GM19240 (cell line): ENCODE measurements around the gene B9D1.
"Not testable (repeated sequence)": the region's sequence is repeated elsewhere in the genome, so short reads cannot be mapped to it uniquely, and the experiment has no call there.

Experiments used
- DNase-seq: peaks from one replicate; pipeline ENCODE4 v3.0.0; 2011; ENCODE audit warnings: low spot score; ENCODE audit not compliant: insufficient read length

Gene B9D1

GRCh38 chr17:19359151-19359550 is 3.4 kb downstream of the B9D1 start:
- DNase-seq, result no peak

DNA sequence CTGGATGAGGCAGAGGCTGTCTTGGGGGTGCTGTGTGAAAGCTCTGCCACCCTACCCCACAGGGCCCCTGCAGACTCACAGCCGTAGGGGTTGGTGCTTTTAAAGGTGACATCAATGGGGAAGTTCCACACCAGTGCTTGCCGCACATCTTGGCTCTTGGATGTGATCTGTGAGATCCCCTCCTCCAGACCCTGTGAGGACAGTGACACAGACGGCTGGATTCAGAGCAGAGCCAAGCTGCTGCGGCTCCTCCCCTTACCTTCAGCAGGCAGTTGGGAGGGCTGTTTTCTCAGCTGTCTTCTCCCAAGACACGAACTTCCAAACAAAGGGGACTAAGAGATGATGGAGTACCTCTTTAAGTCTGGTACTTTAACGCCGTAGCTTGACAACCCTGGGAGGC is 4.8 kb downstream of the B9D1 start:
- DNase-seq, result no peak

GRCh38 chr17:19357351-19357750 is 5.2 kb downstream of the B9D1 start:
- no peak for DNase-seq

- no peak for DNase-seq
Measured at GRCh38 chr17:19354748-19355147, 7.8 kb downstream of the B9D1 start.

- DNase-seq, result not testable (repeated sequence)
Measured at GRCh38 chr17:19353401-19353800, 9.1 kb downstream of the B9D1 start.

GRCh38 chr17:19348806-19349205 is 13.7 kb downstream of the B9D1 start:
- no peak for DNase-seq

- no peak for DNase-seq
Measured at GRCh38 chr17:19348081-19348650, 14.4 kb downstream of the B9D1 start.

DNA sequence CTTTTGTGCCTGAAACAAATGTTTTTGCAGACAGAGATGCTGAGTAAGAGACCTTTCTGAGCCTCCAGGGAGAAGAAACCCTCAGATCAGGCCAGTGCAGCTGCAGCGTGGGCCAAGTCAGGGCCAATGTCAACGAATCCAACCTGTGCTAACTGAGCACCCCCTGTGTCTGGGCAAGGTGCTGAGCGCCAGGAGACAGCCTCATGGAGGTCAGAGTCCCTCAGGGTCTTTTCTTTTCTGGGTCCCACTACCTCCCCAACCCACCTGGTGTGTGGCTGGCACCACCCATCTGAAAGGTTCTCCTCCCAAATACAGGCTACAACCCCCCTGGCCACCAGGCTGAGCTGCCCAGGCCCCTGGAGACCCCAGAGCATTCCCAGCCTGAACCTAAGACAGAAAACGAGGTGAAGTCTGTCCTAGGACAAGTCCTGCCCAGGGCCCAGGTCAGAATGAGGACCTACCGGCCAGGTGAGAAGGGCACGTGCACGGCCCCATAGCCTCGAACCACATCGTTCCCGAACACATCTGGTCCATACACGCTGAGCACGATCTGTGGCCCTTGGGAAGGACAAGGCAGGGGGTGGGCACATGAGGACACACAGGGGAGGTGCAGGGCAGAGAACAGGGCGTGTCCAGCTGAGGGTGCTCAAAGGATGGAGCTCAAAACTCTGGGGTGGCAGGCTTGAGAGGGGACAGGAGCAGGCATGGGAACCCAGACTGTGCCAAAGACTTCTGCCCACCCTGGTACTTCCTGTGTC is 15.0 kb downstream of the B9D1 start:
- no peak for DNase-seq

DNA sequence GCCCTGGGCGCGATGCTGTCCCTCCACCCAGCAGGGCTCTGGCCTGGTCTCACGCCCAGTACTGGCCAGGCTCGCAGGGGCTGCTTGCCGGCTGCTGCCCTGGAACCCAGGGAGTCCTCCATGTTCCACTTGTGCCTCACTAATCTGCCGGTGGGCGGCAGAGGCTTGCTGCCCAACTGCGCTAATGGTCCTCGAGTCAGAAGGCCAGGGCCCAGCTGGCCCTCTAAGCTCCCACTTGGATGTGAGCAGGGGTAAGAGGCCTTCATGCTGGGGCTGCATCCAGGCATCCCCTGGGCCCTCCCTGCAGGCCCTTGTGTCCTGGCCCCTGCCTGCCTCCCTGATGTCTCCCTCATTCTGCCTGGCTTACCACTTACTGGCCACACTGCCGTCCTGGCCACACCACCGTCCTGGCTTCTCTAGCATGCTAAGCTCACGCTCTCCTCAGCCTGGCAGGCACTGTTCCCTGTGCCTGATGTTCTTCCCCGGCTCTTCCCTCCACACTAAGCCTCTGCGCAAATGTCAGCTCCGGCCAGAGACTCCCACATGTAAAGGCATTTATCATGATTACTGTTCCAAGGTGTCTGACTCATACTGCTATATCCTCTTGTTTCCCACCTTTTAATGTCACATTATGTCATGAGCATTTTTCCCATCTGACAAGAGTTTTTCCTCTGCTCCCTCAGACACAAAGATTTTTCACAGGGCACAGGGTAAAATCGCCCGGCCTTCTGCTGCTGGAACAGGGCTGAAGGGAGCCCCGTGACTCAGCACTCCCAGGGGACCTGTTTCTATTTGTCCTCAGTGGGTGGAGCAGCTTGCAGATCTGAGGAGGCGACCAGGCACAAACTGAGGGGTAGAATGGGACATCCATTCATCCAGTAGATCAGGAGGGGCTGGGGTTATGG is 15.9 kb downstream of the B9D1 start:
- DNase-seq, result no peak

DNA sequence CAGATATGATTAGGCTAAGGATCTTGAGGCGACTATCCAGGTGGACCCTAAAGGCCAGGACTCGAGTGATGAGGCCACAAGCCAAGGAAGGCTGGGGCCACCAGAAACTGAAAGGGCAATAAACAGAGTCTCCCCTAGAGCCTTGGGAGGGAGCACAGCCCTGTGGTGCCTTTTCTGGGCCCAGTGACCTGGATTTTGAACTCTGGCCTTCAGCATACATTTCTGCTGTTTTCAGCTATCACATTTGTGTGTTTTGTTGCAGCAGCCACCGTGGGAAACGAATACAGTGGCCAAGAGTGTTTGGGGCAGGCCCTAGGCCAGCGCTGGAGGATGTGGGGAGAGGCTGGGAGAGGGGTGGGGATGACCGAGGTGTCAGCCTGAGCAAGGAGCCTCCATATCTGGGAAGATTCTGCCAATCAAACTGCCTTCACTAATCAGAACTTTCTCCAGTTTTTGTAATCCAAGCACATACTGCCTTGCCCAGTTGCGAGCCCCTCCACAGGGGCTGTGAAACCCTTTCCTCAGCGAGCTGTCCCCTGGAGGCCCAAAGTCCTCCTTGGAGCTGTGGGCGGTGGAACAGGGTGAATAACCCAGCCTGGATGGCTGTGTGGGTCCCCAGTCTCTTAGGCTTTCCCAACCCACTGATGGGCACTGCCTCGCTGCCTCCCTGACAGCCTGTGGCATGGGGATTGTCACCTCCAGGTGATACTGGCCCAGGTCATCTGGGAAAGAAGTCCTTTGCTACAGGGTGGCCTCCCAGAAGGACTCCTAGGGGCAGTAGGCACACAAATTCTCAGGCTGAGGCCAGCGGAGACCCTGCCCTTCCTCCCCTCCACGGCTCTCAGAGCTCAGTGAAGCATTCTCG is 16.8 kb downstream of the B9D1 start:
- no peak for DNase-seq

- DNase-seq, result no peak
Measured at GRCh38 chr17:19345067-19345460, 17.5 kb downstream of the B9D1 start.

DNA sequence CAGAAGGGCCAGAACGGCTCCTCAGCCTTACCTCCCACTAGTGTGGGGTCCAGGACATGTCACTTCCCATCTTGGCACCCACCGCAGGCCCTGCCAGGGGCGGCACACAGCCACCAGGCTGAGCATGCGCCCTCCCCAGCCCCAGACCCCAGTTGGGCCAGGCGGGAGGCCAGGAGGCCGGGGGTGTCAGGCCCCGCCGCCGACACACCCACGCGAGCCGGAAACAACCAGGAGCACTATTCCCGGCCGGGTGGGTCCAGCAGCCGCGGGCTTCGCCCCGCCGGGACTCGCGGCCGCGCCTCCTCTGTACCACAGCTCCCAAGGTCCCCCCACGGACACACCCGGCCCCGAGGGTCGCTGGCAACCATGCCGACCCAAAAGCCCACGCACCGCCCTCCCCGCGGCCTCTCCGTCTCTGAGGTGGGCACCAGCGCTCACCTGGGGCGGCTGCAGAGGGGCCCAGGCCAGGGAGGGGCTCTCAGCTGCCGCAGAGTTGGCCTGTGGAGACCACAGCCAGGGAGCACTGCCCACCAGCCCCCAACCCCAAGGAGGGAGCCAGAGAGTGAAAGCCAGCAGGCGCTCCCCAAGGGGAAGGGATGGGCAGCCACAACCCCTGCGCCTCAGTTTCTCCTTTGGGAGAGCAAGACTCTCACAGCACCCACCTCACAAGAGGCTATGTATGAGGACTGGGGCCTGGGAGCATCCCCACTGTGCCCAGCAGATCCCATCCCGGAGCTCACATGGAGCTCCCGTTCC is 18.0 kb downstream of the B9D1 start:
- DNase-seq, result no peak

DNA sequence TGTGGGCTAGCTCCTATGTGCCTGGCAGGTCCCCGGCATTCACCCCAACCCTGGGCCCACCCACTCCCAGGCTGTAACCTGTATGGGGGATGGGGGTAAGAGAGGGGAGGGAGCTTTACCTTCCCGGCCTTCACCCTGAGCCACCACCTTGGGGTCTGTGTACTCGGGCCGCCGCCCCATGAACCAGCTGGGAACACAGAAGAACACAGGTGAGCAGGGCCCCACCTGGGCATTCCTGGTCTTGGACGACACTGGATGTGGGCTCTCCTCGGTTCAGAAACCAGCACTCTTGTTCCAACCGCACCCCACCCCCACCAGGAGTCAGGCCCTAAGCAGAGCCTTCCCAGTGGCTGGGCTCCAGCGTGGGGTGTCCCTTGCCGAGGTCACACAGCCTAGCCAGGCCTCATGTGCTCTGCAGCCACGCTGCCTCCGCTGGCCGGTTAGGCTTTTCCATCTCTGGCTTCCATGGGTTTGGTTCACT is 18.8 kb downstream of the B9D1 start:
- DNase-seq, result no peak

GRCh38 chr17:19343256-19343630 is 19.3 kb downstream of the B9D1 start:
- no peak for DNase-seq

GRCh38 chr17:19342611-19343255 is 19.8 kb downstream of the B9D1 start:
- DNase-seq, result no peak

DNA sequence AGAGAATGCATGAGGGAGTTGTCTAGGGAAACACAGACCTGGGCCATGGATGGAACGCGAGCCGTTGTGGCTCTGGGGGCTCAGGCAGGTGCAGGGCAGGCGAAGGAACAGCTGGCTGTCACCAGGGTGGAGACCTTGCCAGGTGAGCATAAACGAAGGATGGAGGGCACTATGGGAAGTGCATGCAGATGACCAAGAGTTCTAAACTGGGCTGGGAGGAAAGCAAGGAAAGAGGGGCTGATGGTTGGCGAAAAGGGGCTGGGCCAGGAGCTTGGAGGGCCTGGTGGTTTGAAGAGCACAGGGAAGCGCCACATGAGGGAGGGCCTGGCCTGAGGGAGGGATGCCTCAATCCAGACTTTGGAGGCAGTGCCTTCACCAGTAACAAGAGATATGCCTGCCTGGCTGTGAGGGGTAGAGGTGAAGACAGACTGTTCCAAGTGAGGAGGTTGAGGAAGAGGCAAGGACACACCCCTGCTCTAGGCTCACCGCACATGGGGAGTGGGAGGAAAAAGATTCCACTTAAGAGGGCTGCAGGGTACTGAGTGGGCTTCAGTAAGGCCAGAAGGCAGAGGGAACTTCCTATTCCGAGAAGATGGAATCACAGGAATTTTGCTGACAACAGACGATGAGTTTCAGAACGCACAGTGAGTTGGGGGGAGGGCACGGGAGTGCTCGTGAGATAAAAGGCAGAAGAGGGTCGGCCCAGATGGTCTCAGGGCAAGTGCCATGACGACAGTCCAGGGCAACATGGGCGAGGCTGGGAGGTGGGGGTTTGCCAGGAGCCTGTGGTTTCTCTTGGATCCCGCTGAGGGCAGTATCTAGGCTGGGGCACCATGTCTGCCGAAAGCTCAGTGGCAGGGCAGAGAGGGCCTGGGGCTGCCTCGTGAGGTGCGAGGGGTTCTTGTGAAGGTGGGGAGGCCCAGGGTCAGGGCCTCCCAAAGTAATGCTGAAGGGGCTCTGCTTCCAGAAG is 20.6 kb downstream of the B9D1 start:
- DNase-seq, result no peak

DNA sequence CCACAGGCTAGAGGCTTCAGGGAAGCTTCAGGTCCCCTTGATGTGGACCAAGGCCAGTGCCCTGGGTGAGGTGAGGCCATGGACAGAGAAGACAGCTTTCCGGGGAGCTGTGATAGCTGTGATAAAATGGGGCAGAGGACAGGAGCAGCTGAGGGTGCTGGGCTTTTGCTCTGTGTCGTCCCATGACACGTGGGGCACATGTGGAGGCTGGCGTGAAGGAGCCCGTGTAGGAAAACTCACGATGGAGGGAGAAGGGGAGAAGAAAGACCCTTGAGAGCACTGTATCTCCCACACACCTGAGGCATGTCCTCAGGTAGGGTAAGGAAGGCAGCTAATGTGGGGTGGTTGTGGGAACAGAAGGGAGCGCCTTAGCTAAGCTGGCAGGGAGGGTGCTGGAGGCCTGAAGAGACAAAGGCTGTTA is 21.3 kb downstream of the B9D1 start:
- no peak for DNase-seq

- DNase-seq, result no peak
Measured at GRCh38 chr17:19339341-19339815, 23.1 kb downstream of the B9D1 start.
